Stimulated activated CD8-positive, alpha-beta memory T cell treated with anti-CD3 and anti-CD28 coated beads, Interleukin-7, amount 100 ng/mL, for 4 hours (primary cell): ENCODE measurements around the gene GPRC6A.

Experiments
- DNase-seq, 2 donors: peaks; one replicate each; pipeline ENCODE4 v3.0.0-alpha.2; 2020; ENCODE audit warnings: low read depth in 2 of 2

The GPRC6A gene

DNA sequence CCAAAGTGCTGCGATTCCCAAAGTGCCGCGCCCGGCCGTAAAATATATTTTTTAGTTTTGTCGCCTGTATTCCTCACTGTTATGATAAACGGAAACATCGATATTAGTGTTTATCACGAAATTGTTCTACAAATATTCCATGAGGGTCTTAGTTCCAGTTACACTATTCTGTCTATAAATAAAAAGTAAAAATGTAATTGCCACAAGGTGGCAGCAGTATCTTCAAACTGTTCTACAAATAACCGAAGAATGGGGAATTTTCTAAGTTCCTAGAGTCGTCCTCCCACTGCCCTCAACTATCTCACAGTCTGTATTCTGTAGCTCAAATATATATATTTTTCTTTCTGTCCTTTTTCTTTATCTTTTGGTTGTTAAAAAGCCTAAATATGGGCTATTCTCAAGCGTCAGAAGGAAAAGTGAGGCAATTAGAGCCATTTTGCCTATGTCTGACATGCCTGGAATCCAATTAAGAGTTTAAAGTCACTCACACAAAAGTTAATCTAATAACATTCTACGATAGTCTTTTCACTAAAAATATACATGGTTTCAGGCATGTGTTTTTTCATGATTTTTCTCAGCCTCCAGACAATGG is 49.2 kb downstream of the GPRC6A start:
- DNase-seq = no peak

GRCh38 chr6:116773886-116774285 is 55.0 kb downstream of the GPRC6A start:
- no peak for DNase-seq

DNA sequence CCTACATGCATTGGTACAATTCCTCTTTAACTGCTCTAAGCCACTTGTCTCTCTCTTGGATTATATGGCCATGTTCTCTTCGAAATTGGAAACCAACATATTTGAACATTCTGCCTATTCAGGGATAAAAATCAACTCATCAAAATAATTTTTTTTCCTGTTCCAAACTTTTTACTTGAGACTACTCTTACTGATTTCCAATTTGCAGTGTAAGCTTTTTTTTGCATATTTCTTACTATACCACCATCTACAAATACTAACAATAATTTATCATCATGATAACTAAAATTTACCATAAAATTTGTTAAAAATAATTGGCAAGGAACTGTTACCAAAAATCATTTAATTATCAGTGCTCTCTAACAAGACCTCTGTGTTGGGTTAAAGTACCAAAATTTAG is 56.4 kb downstream of the GPRC6A start:
- no peak for DNase-seq

DNA sequence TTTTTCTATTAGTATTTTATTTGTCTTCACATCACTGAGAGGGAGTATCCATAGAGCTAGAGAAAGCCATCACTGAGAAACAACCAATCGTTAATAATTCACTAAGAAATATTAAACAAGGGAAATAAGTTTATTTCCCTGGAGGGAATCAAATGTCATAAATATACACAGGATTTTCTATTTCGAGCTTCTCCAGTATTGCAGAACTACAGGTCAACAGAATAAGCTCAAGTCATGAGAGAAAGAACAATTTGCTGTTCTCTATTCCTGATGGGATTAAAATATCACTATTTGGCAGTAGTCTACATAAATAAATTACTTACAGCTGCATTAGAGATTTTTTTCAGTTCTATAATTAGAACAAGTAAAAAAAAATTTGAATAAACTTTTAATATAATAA is 61.2 kb downstream of the GPRC6A start:
- no peak for DNase-seq

DNA sequence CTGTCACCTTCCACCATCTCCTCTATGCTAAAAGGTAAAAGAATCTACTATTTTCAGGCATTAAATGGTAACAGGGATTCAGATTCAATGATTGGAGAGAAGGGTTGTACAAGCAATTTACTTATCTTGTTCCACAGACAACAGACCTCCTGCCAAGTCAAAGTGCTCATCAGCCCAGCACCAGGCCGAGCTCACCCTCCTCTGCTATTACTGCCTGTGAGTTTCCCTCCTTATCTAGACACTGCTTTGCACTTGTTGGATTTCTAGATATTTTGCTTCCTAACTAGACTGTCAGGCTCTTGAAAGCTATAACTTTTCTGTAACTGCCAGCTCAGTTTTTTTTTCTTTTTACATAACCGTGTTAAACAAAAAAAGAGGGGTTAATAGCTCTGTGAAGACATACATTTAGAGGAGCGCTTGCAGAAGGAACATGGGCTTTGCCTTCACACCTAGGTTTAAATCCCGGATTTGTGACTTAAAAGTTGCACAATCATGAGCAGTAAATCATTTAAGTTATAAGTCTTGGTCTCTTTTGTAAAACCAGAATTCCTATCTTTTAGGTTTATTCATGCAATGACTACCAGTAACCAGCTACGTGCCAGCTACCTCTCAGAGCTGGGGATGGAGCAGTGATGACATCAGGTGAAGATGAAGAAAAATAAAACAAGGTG is 62.2 kb downstream of the GPRC6A start:
- DNase-seq = no peak

- no peak for DNase-seq
These were observed 63.7 kb downstream of the GPRC6A start, which contains the start of gene FAM162B for GRCh38 chr6:116764961-116765841. TSS of gene FAM162B (minus strand) at chr6:116765719. CDS start at chr6:116765576, 143 bp downstream.

DNA sequence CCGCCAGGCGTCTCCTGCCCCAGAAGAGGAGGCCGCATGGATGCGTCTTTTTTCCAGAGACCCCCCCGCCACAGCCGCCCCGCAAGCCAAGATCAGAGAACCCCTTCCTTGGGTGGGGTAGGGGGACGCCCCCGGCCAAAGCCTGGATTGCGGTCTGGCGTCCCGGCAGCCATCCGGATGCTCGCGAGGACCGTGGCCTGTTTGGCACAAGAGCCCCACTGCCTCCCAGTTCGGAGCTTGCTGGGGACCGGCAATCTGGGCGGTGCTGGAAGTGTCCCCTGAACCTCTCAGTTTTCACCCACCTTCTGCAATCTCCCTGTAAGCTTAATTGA is 64.3 kb downstream of the GPRC6A start:
- no peak for DNase-seq

DNA sequence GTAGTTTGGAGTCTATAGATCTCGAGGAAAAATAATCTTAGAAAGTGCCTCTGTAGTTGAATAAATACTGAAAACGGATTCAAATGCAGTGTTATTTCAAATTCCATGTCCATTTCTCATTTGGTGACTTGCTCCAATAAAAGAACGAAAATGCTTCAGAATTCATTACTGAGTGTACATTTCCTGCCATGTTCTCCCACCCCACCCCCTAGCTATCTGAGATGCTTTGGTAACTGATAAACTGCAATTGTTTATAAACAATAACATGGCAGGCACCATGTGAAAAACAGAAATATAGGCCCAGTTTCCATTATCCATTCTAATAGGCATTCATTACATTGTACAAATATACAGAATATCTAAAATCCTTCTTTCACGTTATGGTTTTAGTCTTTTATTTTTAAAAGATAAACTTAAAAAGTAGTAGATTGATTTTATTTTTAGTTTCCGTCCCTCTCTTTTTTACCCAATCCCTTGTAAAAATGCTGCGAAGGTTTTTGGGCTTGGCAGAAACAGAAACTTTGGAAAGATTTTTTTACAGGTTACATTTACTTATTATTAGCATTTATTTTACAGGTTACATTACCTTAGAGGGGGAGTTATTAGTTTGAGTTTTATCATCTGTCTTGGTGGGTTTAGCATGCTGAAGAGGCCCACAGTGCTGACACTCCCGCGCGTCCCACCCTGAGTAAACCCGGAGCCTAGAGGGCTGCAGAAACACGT is 64.8 kb downstream of the GPRC6A start:
- DNase-seq = no peak

DNA sequence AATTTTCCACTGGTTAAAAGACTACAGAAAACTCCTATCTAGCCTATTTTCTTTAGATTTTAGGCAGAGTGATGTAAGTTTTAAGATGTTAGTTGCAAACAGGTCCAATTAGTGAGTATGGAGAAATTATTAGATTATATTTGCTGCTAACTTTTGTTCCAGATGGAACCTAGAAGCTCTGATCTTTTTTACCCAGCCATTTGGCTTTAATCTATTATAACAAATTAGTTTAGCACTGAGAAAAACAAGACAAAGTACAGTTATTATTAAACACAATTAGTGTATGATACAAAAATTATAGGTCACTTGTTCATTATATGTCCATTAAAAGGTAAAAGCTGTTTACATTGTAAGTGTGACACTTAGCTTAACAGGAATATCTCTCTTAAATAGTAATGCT is 65.8 kb downstream of the GPRC6A start:
- DNase-seq = no peak

DNA sequence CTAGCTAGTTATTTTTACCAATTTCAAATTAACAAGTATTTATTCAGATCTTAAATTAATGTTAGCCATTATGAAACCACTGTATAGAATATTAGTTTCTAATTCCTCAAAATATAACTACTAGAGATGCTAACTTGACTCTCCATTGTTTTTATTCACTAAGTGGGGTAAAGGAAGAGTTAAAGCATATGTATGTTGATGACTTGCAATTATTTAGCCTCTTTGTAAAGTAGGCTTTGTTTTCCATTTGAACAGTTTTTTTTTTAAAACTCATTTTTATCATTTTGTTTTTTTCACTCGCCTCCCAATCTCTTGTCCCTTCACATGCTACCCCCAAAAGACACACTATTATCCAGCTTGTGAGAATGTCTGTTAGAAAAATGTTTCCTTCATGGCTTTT is 66.6 kb downstream of the GPRC6A start:
- DNase-seq = no peak

GRCh38 chr6:116761779-116762178 is 67.1 kb downstream of the GPRC6A start:
- no peak for DNase-seq

DNA sequence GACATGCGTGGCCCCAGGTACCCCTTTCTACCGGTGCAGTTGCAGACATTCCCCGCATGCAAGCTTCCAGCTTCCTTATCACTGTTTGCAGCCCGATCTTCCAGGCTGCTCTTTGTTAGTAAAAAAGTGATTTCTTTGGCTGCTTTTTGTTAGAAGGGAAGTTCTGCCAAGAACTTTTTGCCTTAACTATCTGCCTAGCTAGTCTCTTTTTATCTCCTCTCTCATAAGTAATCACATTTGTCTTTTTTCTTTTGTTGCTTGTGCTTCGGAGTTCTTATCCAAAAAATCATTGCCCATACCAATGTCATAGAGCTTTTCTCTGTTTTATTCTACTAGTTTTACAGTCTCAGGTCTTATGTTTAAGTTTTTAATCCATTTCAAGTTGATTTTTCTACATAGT is 83.7 kb downstream of the GPRC6A start:
- DNase-seq = no peak
